Measurements from ENCODE around the gene CD44. TPM values are rescaled to one million over a fixed set of nuclear protein-coding genes. Genes with fewer than 3 reads are reported as not detected.

Gene CD44
- total RNA-seq, 1 experiment from 2014 or later = 61.4 TPM

DNA sequence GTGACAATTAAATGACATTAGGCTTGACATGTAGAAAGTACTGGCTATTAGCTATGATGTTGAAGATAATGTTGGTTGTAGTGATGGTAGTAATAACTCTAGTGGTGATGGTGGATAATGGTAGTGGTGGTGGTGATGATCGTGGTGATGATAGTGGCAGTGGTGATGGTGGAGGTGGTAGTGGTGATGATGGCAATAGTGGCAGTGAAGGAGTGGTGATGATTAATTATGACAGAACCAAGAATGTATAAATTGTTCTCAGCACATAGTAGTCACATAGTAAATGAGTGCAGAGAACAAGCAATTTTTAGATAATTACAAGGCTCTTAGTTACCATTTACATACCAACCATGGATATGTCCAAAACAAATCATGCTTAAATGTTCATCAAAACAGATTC, 5.3 kb upstream of the CD44 start:
- POLR2A ChIA-PET = no interaction called here
- CTCF ChIA-PET = no interaction called here
- no peaks in the 10 kb centered on the region for H3K36me3 Mint-ChIP-seq (ENCODE audit: insufficient read depth, unreplicated experiment)
- no TSS peak for BruUV-seq (replicated peaks)
- no peak overlapping the region for H3K27ac Mint-ChIP-seq (ENCODE audit: unreplicated experiment)
- no peaks in the 10 kb centered on the region for H3K9me3 Mint-ChIP-seq (ENCODE audit: unreplicated experiment)
- TF ChIP-seq, protein P1, sequence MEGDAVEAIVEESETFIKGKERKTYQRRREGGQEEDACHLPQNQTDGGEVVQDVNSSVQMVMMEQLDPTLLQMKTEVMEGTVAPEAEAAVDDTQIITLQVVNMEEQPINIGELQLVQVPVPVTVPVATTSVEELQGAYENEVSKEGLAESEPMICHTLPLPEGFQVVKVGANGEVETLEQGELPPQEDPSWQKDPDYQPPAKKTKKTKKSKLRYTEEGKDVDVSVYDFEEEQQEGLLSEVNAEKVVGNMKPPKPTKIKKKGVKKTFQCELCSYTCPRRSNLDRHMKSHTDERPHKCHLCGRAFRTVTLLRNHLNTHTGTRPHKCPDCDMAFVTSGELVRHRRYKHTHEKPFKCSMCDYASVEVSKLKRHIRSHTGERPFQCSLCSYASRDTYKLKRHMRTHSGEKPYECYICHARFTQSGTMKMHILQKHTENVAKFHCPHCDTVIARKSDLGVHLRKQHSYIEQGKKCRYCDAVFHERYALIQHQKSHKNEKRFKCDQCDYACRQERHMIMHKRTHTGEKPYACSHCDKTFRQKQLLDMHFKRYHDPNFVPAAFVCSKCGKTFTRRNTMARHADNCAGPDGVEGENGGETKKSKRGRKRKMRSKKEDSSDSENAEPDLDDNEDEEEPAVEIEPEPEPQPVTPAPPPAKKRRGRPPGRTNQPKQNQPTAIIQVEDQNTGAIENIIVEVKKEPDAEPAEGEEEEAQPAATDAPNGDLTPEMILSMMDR (IDR thresholded peaks at IDR 0.05; ENCODE audit: insufficient read depth in 1 of 2, low read depth in 1 of 2, low read length in 1 of 2, severe bottlenecking in 1 of 2, unreplicated experiment in 1 of 2) = no peak
- no peak for DNase-seq
- Histone ChIP-seq H3K9me3 (no peaks in the 10 kb centered on the region), H3K36me3 (ENCODE audit: control insufficient read depth, insufficient read depth, low read length) (no peaks in the 10 kb centered on the region), H3K27me3 (replicated peaks; ENCODE audit: control insufficient read depth, insufficient read depth, low read length) (0 out of 2 replicates have a peak, but pooled peaks cover 2% of the 10 kb centered on the region), H3K4me1 (no peaks in the 10 kb centered on the region), H3K4me3 (ENCODE audit: low read depth, low read length) (no peak overlapping the region)
- no peak overlapping the region for H3K4me3 Mint-ChIP-seq (ENCODE audit: unreplicated experiment)
- peaks cover 6% of the 10 kb centered on the region for H3K27me3 Mint-ChIP-seq (ENCODE audit: insufficient read depth, unreplicated experiment)
- H3K4me1 Mint-ChIP-seq (ENCODE audit: low read depth, unreplicated experiment) = no peaks in the 10 kb centered on the region
- intact Hi-C loops (cut with micrococcal nuclease; ENCODE audit: unreplicated experiment) = no loop called here

DNA sequence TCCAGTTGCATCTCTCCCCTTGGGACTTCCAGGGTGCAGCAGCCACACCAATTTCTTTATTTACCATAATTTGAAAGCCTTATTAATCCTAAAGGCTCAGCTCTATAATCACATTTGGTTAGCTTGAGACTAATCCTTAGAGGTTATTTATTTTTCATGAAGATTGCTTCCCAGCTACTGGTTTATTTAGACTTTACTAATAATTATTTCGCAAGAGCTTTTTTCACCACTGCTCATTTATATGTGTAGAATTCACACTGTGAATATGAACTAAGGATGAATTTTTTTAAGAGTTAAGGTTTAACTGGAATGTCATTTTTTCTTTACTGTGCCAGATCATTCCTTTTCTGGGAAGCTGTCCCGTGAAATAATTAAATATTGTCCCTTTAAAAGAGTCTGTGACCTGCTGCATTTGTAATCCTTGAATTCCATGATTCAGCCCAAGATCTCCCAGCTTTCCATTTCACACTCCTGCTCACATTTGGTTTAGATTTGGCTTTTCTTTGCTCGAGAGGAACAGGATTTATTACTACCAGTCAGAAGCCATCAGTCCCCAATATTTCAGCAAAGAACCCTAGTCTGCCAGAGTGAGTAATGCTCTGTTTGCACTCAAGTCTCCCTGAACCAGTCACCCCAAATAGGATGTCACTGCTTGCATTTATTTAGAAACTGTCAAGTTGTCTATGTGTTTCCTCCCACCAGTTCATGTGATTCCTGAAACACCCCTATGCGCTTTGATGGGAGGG, 4.4 kb upstream of the CD44 start:
- Mint-ChIP-seq H3K9me3 (ENCODE audit: unreplicated experiment) (no peaks in the 10 kb centered on the region), H3K4me1 (ENCODE audit: low read depth, unreplicated experiment) (no peaks in the 10 kb centered on the region), H3K27me3 (ENCODE audit: insufficient read depth, unreplicated experiment) (peaks cover 6% of the 10 kb centered on the region), H3K36me3 (ENCODE audit: insufficient read depth, unreplicated experiment) (no peaks in the 10 kb centered on the region), H3K27ac (ENCODE audit: unreplicated experiment) (no peak overlapping the region), H3K4me3 (ENCODE audit: unreplicated experiment) (no peak overlapping the region)
- intact Hi-C loops (cut with micrococcal nuclease; ENCODE audit: unreplicated experiment) = loop anchor here (5.0 kb wide), 1 partner anchor 207 kb away; no protein-coding TSS in a partner anchor
- CTCF ChIA-PET = no interaction called here
- BruUV-seq (replicated peaks) = no TSS peak
- POLR2A ChIA-PET = no interaction called here
- peaks cover 1% of the 10 kb centered on the region; the same call in 1 of the 2 replicates for H3K4me1 ChIP-seq
- no peaks in the 10 kb centered on the region for H3K36me3 ChIP-seq (ENCODE audit: control insufficient read depth, insufficient read depth, low read length)
- TF ChIP-seq, protein P1 (IDR thresholded peaks at IDR 0.05; ENCODE audit: insufficient read depth in 1 of 2, low read depth in 1 of 2, low read length in 1 of 2, severe bottlenecking in 1 of 2, unreplicated experiment in 1 of 2) = no peak
- no peak overlapping the region for H3K4me3 ChIP-seq (ENCODE audit: low read depth, low read length)
- H3K27me3 ChIP-seq (replicated peaks; ENCODE audit: control insufficient read depth, insufficient read depth, low read length) = 0 out of 2 replicates have a peak, but pooled peaks cover 2% of the 10 kb centered on the region
- DNase-seq = no peak
- no peaks in the 10 kb centered on the region for H3K9me3 ChIP-seq

DNA sequence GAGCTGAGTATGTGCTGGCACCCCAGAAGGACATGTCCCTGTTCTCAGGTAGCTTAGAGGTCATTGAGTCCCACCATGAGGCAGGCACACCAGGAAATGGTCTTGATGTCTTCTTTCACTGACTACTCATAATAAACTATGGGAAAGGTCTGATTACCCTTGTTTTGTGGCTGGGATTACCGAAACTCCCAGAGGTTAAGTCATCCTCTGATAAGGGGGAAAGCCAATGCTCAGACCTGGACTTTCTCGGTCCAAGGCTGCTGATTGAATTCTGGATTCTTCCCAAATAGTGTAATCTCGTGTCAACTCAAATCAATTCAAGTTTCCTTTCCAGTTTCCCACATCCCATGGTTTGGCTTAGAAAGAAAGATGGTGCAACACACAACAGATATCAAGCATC, 3.7 kb upstream of the CD44 start:
- no peak overlapping the region for H3K4me3 Mint-ChIP-seq (ENCODE audit: unreplicated experiment)
- no peaks in the 10 kb centered on the region for H3K36me3 Mint-ChIP-seq (ENCODE audit: insufficient read depth, unreplicated experiment)
- peaks cover 6% of the 10 kb centered on the region for H3K27me3 Mint-ChIP-seq (ENCODE audit: insufficient read depth, unreplicated experiment)
- Histone ChIP-seq H3K4me1 (peaks cover 5% of the 10 kb centered on the region; the same call in 1 of the 2 replicates), H3K9me3 (no peaks in the 10 kb centered on the region), H3K36me3 (ENCODE audit: control insufficient read depth, insufficient read depth, low read length) (no peaks in the 10 kb centered on the region), H3K27me3 (replicated peaks; ENCODE audit: control insufficient read depth, insufficient read depth, low read length) (0 out of 2 replicates have a peak, but pooled peaks cover 2% of the 10 kb centered on the region), H3K4me3 (ENCODE audit: low read depth, low read length) (no peak overlapping the region)
- CTCF ChIA-PET = no interaction called here
- no TSS peak for BruUV-seq (replicated peaks)
- DNase-seq = no peak
- intact Hi-C loops (cut with micrococcal nuclease; ENCODE audit: unreplicated experiment) = loop anchor here (5.0 kb wide), 1 partner anchor 208 kb away; no protein-coding TSS in a partner anchor
- no peak overlapping the region for H3K27ac Mint-ChIP-seq (ENCODE audit: unreplicated experiment)
- H3K9me3 Mint-ChIP-seq (ENCODE audit: unreplicated experiment) = no peaks in the 10 kb centered on the region
- TF ChIP-seq, protein P1 (IDR thresholded peaks at IDR 0.05; ENCODE audit: insufficient read depth in 1 of 2, low read depth in 1 of 2, low read length in 1 of 2, severe bottlenecking in 1 of 2, unreplicated experiment in 1 of 2) = no peak
- POLR2A ChIA-PET = no interaction called here
- no peaks in the 10 kb centered on the region for H3K4me1 Mint-ChIP-seq (ENCODE audit: low read depth, unreplicated experiment)

All from Caco-2 (cell line).